Measurements from ENCODE around the gene SEMA4F.

Gene SEMA4F

GRCh38 chr2:74670263-74670662, 16.2 kb downstream of the SEMA4F start:
- DNase-seq = no peak

- no peak for DNase-seq
Observed at GRCh38 chr2:74671479-74671878, 17.4 kb downstream of the SEMA4F start.

- no peak for DNase-seq
Observed at GRCh38 chr2:74673826-74674528, 19.9 kb downstream of the SEMA4F start.

- DNase-seq = no peak
Observed at GRCh38 chr2:74675090-74675489, 21.0 kb downstream of the SEMA4F start.

- DNase-seq = no peak
Observed at GRCh38 chr2:74676331-74676730, 22.3 kb downstream of the SEMA4F start.

GRCh38 chr2:74679615-74680014, 25.6 kb downstream of the SEMA4F start:
- DNase-seq = no peak

- no peak for DNase-seq
Observed at GRCh38 chr2:74682501-74682900, 28.5 kb downstream of the SEMA4F start.

GRCh38 chr2:74685408-74685807, 31.4 kb downstream of the SEMA4F start:
- no peak for DNase-seq

GRCh38 chr2:74688881-74689280, 34.8 kb downstream of the SEMA4F start:
- DNase-seq = no peak

GRCh38 chr2:74689671-74690070, 35.6 kb downstream of the SEMA4F start:
- DNase-seq = no peak

- DNase-seq = peak; percentile 3 to 47
Observed at GRCh38 chr2:74690571-74690970, 36.5 kb downstream of the SEMA4F start.

GRCh38 chr2:74691929-74692328, 37.9 kb downstream of the SEMA4F start:
- no peak for DNase-seq

GRCh38 chr2:74693213-74693612, 39.2 kb downstream of the SEMA4F start:
- no peak for DNase-seq

- DNase-seq = no peak
Observed at GRCh38 chr2:74693668-74694067, 39.6 kb downstream of the SEMA4F start.

GRCh38 chr2:74694281-74694680, 40.2 kb downstream of the SEMA4F start:
- no peak for DNase-seq

GRCh38 chr2:74695663-74696062, 41.6 kb downstream of the SEMA4F start:
- DNase-seq = no peak

GRCh38 chr2:74696829-74697228, 42.8 kb downstream of the SEMA4F start:
- DNase-seq = no peak

- no peak for DNase-seq
Observed at GRCh38 chr2:74700643-74701372, 46.8 kb downstream of the SEMA4F start.

- DNase-seq = no peak
Observed at GRCh38 chr2:74702001-74702715, 48.1 kb downstream of the SEMA4F start.

GRCh38 chr2:74703373-74703772, 49.3 kb downstream of the SEMA4F start:
- no peak for DNase-seq

GRCh38 chr2:74704216-74704615, 50.2 kb downstream of the SEMA4F start:
- no peak for DNase-seq

GRCh38 chr2:74706741-74707140, 52.7 kb downstream of the SEMA4F start:
- DNase-seq = no peak

GRCh38 chr2:74707837-74708236, 53.8 kb downstream of the SEMA4F start:
- DNase-seq = no peak

GRCh38 chr2:74708296-74708695, 54.2 kb downstream of the SEMA4F start:
- DNase-seq = no peak
